ENCODE measurements around the gene MRPS6.

Gene MRPS6

DNA sequence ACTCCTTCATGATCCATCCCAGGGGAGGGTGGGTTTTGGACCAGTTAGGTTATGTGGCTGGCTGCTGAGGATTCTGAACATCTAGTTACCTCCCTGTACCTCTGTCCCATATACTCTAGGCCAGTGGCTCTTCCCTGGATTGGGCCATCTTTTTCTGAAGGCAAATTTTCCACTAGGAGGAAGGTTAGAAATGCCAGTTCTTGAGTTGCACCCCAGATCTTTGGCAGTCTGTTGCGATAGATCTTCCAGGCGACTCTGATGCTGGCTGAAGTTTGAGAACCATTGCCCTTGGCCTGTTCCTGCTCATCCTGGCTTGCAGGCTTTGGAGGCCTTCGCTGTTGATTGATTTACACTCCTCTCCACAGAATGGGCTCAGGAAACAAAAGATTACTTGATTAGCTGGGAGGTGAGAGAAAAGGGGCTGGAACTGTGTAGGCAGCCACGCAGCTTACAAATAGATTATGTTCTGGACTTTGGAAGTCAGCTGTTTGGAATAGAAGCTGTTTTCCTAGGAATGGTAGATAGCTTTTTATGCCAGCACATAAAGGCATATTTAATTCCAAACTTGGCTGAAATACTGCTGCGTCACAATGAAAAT lies 110.1 kb downstream of the MRPS6 start:
- no peak for DNase-seq

DNA sequence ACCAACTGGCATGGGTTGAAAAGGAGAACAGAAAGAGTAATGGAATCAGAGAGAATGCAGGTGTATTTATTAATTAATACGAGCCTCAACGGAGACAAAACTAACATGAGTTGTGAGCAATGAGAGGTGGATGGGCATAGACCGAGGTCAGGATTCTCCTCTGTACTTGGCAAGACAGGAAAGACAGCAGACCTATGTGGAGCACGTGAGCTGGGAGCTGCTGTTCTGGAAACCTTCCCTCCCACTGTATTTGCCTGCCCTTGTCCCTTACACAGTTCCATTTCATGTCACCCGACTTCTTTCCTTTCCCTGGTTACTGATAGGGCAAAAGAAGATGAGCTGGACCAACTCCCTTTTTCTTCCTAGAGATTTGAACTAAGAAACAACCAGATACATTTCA lies 110.9 kb downstream of the MRPS6 start:
- no peak for DNase-seq

DNA sequence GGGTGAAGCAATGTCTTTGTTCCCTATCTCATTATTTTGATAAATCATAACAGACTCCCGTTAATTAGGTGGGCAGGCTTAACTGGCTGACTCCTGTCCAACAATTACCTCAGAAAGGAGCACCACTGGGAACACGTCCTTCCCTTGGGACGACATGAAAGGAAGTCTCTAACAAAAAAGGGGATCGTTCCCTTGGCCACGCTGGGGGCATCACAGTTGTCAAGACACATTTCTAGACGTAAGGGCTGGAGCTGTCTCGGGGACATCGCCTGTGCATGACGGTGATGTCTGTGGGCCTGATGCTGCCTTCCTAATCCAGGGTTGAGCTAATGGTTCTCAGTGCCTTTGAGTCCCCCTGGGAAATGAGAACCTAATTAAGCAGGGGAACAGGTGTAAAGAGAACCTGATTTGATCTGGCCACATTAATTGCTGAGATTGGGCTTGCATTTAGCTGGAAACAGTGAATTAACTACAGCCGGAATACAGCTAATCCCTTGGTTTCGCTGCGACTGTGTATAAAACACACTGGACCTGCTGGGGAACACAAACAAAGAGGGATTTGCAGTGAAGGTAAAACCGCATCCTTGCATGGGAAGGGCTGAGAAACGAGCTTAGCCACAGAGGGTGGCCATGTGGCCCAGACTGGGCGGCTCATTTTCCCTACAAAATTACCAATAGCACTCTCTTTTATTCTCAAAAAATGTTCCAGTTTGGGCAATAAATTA lies 111.8 kb downstream of the MRPS6 start:
- DNase-seq = no peak

DNA sequence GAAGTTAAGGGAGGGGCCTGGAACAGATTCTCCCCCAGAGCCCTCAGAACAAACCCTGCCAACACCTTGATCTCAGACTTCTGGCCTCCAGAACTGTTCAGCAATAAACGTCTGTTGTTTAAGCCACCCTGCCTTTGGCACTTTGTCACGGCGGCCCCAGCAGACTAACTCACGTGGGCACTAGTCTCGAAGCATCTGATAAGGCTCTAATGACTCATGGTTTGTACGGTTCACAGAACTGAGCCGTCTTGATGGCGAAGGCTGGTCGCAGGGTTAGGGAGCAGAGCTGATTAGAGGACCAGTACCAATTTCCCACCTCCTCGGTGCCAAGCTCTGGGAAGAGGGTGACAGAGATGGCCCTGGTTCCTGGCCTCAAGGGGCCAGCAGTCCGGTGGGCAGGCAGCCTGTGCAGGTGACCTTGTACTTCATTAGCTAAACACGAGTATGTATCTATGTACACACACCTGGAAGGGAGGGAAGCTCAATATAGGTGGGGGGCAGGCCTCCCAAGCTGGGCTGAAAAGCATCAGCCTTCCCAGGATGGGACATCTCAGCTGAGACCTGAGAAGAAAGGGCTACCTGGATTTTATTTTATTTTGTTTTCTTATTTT lies 112.8 kb downstream of the MRPS6 start:
- DNase-seq = no peak

DNA sequence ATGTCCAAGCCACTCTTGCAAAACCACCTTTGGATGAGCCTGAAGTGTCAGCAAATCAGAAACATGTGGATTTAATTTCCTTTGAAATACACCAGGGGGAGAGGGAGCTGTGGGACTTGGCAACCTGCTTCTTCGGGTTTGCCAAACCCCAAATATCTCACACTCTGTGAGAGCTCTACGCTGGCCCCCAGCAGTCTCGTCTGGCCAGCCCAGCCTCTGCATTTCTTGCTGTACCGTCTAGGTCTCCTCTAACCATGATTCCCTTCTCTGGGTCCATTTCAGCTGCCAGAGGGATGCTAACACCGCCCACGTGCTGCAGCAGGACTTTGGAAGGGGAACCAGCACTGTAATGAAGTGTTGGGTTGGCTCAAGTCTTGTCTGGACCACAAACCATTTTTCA lies 114.6 kb downstream of the MRPS6 start:
- no peak for DNase-seq

DNA sequence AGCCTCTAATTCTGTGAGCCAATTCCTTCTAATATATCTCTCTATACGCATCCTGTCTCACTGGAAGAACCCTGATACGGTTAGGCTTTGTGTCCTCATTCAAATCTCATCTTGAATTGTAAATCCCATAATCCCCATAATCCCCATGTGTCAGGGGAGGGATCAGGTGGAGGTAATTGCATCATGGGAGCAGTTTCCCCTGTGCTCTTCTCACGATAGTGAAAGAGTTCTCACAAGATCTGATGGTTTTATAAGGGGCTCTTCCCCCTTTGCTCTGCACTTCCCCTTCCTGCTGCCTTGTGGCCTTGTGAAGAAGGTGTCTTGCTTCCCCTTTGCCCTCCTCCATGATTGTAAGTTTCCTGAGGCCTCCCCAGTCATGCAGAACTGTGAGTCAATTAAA lies 116.1 kb downstream of the MRPS6 start:
- no peak for DNase-seq

DNA sequence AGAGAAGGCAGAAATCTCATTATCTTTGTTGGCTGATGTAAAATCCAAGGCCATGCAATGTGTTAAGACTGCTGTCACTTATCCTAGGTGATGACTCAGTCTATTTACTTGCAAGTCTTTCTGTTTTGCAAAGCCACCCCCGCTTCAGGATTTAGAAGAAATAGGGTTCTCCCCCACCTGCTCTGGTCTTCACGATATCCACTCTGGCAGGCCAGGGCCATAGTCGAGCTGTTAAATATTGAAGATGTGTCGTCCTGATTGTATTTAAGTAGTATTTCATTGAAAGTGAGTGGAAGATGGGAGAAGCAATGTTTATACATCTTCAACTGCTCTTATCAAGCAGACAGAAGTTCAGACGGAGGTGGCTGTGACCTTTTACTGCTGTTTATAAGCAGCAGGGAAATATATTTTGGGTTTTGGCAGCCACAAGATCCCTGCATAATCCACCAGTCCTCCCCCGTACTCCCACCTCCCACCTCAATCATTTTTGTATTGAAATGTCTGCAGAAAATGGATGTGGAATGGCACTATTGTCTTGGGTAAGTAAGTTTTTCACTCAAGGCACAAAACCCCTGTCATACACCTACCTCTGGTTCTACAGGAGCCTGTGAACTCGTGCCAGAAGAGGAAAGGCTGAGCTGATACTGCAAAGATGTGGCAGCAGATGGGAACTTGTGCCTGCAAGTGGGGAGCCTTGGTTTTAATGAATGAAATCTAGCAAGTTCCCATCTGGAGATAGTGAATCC lies 117.4 kb downstream of the MRPS6 start:
- DNase-seq = no peak

DNA sequence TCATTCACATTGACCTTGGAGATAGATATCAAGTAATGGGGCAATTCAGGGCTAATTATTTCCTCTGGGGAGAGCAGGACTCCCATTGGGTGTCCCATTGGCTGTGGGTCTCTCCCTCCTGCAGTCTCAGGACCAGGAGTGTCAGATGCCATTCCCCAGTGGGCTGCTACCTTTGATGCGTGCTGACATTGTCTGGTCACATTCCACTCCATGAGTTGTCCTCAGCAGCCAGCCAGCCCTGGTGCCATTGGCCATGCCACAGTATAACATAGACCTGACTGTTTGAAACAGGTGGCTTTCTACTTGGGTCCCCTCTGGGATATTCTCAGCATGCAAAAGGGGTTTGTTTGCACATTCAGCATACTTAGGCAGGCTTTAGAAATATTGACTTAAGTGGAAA lies 118.5 kb downstream of the MRPS6 start:
- no peak for DNase-seq
